ENCODE measurements around the gene THSD4.

DNA sequence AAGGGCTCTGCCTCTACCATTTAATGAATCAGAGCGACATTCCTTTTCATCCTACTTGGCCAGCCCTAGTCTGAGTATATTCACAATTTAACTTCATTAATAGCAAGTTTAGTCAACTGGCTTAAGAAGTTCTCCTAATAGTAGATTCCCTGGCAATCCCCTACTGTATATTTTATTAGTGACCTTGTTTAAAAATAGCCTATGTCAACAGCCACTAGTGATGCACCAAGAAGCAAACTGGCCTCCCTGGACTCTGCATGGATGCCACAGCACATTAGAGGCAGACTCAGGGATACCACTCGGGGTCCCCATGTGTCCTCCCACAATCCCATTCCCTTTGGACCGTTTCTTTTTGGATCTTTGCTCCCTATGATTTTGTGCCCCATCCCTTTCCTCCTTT is 83.6 kb downstream of the THSD4 start:
- TF ChIP-seq, protein P1, sequence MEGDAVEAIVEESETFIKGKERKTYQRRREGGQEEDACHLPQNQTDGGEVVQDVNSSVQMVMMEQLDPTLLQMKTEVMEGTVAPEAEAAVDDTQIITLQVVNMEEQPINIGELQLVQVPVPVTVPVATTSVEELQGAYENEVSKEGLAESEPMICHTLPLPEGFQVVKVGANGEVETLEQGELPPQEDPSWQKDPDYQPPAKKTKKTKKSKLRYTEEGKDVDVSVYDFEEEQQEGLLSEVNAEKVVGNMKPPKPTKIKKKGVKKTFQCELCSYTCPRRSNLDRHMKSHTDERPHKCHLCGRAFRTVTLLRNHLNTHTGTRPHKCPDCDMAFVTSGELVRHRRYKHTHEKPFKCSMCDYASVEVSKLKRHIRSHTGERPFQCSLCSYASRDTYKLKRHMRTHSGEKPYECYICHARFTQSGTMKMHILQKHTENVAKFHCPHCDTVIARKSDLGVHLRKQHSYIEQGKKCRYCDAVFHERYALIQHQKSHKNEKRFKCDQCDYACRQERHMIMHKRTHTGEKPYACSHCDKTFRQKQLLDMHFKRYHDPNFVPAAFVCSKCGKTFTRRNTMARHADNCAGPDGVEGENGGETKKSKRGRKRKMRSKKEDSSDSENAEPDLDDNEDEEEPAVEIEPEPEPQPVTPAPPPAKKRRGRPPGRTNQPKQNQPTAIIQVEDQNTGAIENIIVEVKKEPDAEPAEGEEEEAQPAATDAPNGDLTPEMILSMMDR (IDR thresholded peaks at IDR 0.05) = no peak
- no peak for TF ChIP-seq POLR2AphosphoS5 (IDR thresholded peaks at IDR 0.05; ENCODE audit: low read depth, low read length)
